H9 (cell line): ENCODE data around the gene JPT2. TPM values are rescaled to one million over a fixed set of nuclear protein-coding genes. Genes with fewer than 3 reads are reported as not detected.

Source experiments
- DNase-seq: peaks from one replicate; pipeline ENCODE4 v3.0.0-alpha.2; 2017
- H2AFZ ChIP-seq: one replicate; pipeline ENCODE4 v1.6.1; 2013; ENCODE audit warnings: mild to moderate bottlenecking, low read length, control low read depth, moderate library complexity
- H2AK5ac ChIP-seq: 2 replicates; pipeline ENCODE4 v1.6.1; 2013; ENCODE audit warnings: low read length, control low read depth, mixed read lengths; ENCODE audit not compliant: insufficient read length
- H2BK120ac ChIP-seq: one replicate; pipeline ENCODE4 v1.6.1; 2013; ENCODE audit warnings: low read depth, mild to moderate bottlenecking, low read length, control low read depth, inconsistent platforms; ENCODE audit not compliant: poor library complexity, severe bottlenecking
- H2BK12ac ChIP-seq: 2 replicates; pipeline ENCODE4 v1.6.1; 2013; ENCODE audit warnings: low read length, control low read depth, mixed read lengths, low read depth; ENCODE audit not compliant: insufficient read length
- H2BK15ac ChIP-seq: 2 replicates; pipeline ENCODE4 v1.6.1; 2013; ENCODE audit warnings: low read depth, low read length, control low read depth
- H2BK20ac ChIP-seq: one replicate; pipeline ENCODE4 v1.6.1; 2013; ENCODE audit warnings: low read depth, mild to moderate bottlenecking, low read length, control low read depth, inconsistent platforms; ENCODE audit not compliant: poor library complexity, severe bottlenecking
- H2BK5ac ChIP-seq: 2 replicates; pipeline ENCODE4 v1.6.1; 2013; ENCODE audit warnings: low read length, control low read depth, mixed read lengths; ENCODE audit not compliant: insufficient read length
- H3K14ac ChIP-seq: 2 replicates; pipeline ENCODE4 v1.6.1; 2013; ENCODE audit warnings: low read length, control low read depth; ENCODE audit not compliant: insufficient read depth
- H3K18ac ChIP-seq: 2 replicates; pipeline ENCODE4 v1.6.1; 2013; ENCODE audit warnings: low read depth, mild to moderate bottlenecking, mixed read lengths, low read length, control low read depth; ENCODE audit not compliant: insufficient read length
- H3K23ac ChIP-seq: 2 replicates; pipeline ENCODE4 v1.6.1; 2013; ENCODE audit warnings: low read length, control low read depth, mixed read lengths, low read depth; ENCODE audit not compliant: insufficient read length
- H3K23me2 ChIP-seq: 2 replicates; pipeline ENCODE4 v1.6.1; 2013; ENCODE audit warnings: low read depth, mild to moderate bottlenecking, mixed read lengths, low read length, control low read depth; ENCODE audit not compliant: insufficient read length, poor library complexity, severe bottlenecking
- H3K27ac ChIP-seq: 2 replicates; pipeline ENCODE4 v1.5.1; 2013; ENCODE audit warnings: low read length, control low read depth, mixed read lengths, low read depth; ENCODE audit not compliant: insufficient read length
- H3K27me3 ChIP-seq: 2 replicates; pipeline ENCODE4 v1.6.1; 2013; ENCODE audit warnings: low read length, control low read depth, inconsistent platforms; ENCODE audit not compliant: insufficient read depth
- H3K4ac ChIP-seq: 2 replicates; pipeline ENCODE4 v1.6.1; 2013; ENCODE audit warnings: low read depth, mild to moderate bottlenecking, control low read depth, inconsistent platforms, low read length, moderate library complexity
- H3K4me1 ChIP-seq: 2 replicates; pipeline ENCODE4 v1.6.1; 2013; ENCODE audit warnings: low read length, control low read depth, inconsistent platforms; ENCODE audit not compliant: insufficient read depth
- H3K4me2 ChIP-seq: 2 replicates; pipeline ENCODE4 v1.6.1; 2013; ENCODE audit warnings: low read length, control low read depth, mixed read lengths; ENCODE audit not compliant: insufficient read length, insufficient read depth
- H3K56ac ChIP-seq: 2 replicates; pipeline ENCODE4 v1.6.1; 2013; ENCODE audit warnings: low read depth, mild to moderate bottlenecking, mixed read lengths, low read length, control low read depth; ENCODE audit not compliant: insufficient read length
- H3K79me1 ChIP-seq: 2 replicates; pipeline ENCODE4 v1.6.1; 2013; ENCODE audit warnings: low read depth, mild to moderate bottlenecking, moderate library complexity, low read length, control low read depth, inconsistent platforms; ENCODE audit not compliant: insufficient read depth, poor library complexity, severe bottlenecking
- H3K79me2 ChIP-seq: 2 replicates; pipeline ENCODE4 v1.6.1; 2013; ENCODE audit warnings: low read length, control low read depth, inconsistent platforms; ENCODE audit not compliant: insufficient read depth
- H3K9ac ChIP-seq: 2 replicates; pipeline ENCODE4 v1.6.1; 2013; ENCODE audit warnings: low read length, control low read depth, mixed read lengths; ENCODE audit not compliant: insufficient read length; ENCODE audit errors: extremely low read depth
- H3K9me3 ChIP-seq: one replicate; pipeline ENCODE4 v1.6.1; 2013; ENCODE audit warnings: low read depth, low read length, inconsistent platforms; ENCODE audit not compliant: control insufficient read depth
- H3T11ph ChIP-seq: one replicate; pipeline ENCODE4 v1.6.1; 2013; ENCODE audit warnings: mild to moderate bottlenecking, low read length, control low read depth, inconsistent platforms
- H4K20me1 ChIP-seq: one replicate; pipeline ENCODE4 v1.6.1; 2013; ENCODE audit not compliant: control insufficient read depth, insufficient read length, insufficient read depth
- H4K5ac ChIP-seq: 2 replicates; pipeline ENCODE4 v1.6.1; 2013; ENCODE audit warnings: low read depth, mild to moderate bottlenecking, mixed read lengths, low read length, control low read depth; ENCODE audit not compliant: insufficient read length
- H4K8ac ChIP-seq: replicated peaks from 2 replicates; pipeline ENCODE4 v1.6.1; 2013; ENCODE audit warnings: low read length, control low read depth, mixed read lengths, low read depth; ENCODE audit not compliant: insufficient read length
- H4K91ac ChIP-seq: 2 replicates; pipeline ENCODE4 v1.6.1; 2013; ENCODE audit warnings: low read depth, mild to moderate bottlenecking, moderate library complexity, mixed read lengths, low read length, control low read depth; ENCODE audit not compliant: insufficient read length
- H3K27ac Mint-ChIP-seq, 3 experiments: 2 replicates in 2 of 3; 3 replicates in 1 of 3; pipeline ENCODE4 v1.8.0; 2020 to 2021; ENCODE audit warnings: mixed read lengths in 3 of 3, mild to moderate bottlenecking in 1 of 3, moderate library complexity in 1 of 3
- H3K27me3 Mint-ChIP-seq: 2 replicates; pipeline ENCODE4 v1.8.0; 2021; ENCODE audit warnings: low read depth, mild to moderate bottlenecking, moderate library complexity, mixed read lengths
- H3K36me3 Mint-ChIP-seq, 3 experiments: 2 replicates in 2 of 3; 3 replicates in 1 of 3; pipeline ENCODE4 v1.8.0; 2020 to 2021; ENCODE audit warnings: low read depth in 3 of 3, mixed read lengths in 3 of 3; ENCODE audit not compliant: insufficient read depth in 1 of 3
- H3K4me1 Mint-ChIP-seq, 2 experiments: 2 replicates each; pipeline ENCODE4 v1.8.0; 2020; ENCODE audit warnings: mixed read lengths in 2 of 2
- H3K4me3 Mint-ChIP-seq, 2 experiments: 2 replicates in 1 of 2; 3 replicates in 1 of 2; pipeline ENCODE4 v1.8.0; 2020 to 2021; ENCODE audit warnings: mild to moderate bottlenecking in 2 of 2, mixed read lengths in 2 of 2, moderate library complexity in 1 of 2
- H3K9me3 Mint-ChIP-seq, 2 experiments: 2 replicates in 1 of 2; 3 replicates in 1 of 2; pipeline ENCODE4 v1.8.0; 2020; ENCODE audit warnings: mild to moderate bottlenecking in 2 of 2, mixed read lengths in 2 of 2, moderate library complexity in 1 of 2
- CTCF ChIP-seq: fragments of 200-600 bp; sonication (generic); conservative IDR thresholded peaks from 3 replicates; pipeline ENCODE4 v1.8.0; 2021; ENCODE audit warnings: antibody characterized with exemption, mild to moderate bottlenecking
- WGBS: extraction: QIAGEN DNeasy Blood & Tissue Kit; methylation state at CpG from one replicate; pipeline ENCODE4 v1.1.7; 2013; ENCODE audit warnings: missing lambda C conversion rate, low lambda C conversion rate, mixed read lengths; ENCODE audit not compliant: insufficient read length; ENCODE audit errors: extremely low coverage; 5-methylcytosine and 5-hydroxymethylcytosine counted together
- total RNA-seq: library from RNA; stranded (reverse); gene quantifications from 2 replicates; pipeline ENCODE4 v1.2.1, GENCODE V29; 2021

JPT2 gene
- total RNA-seq, 1 experiment from 2014 or later: 206 TPM

DNA sequence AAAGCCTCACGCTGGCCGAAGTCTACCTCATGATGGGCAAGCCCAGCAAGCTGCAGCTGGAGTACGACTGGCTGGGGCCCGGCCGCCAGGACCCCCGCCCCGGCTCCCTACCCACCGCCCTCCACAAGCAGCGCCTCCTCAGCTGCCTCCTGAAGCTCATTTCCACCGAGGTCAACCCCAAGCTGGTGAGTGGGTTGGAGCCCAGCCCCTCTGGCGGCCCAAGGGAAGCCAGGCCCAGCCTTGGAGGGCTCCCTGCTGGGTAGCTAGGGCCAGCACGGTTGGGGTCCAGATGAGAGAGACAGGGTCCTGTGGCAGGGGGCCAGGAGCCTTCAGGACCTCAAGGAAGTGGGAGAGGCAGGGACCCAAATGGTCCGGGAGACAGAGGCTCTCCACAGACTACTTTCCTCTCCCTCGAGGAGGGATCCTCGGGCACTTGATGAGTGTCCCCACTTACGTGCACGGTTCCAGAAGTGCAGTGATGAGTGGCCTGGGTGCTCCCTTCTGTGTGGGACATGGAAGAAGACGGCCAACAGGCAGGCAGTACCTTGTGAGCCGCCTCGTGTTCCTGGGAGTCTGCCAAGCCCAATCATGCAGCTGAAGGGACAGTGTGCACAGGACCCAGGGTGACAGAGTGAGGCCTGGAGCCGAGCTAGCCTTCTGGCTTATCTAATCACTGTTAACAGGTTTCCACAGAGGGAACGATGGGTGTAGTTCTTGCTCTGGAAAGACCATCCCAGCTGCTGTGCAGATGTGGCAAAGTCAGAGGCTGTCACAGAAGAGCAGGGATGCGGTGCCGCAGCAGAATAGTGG is 21.1 kb upstream of the JPT2 start:
- Histone ChIP-seq H3K4me2 (no peak overlapping the region), H2BK20ac (no peak overlapping the region), H2AFZ (no peak overlapping the region), H2AK5ac (no peak overlapping the region), H2BK120ac (no peak overlapping the region), H3K56ac (no peak overlapping the region), H3K23ac (no peak overlapping the region), H3K4ac (no peak overlapping the region), H4K91ac (no peak overlapping the region), H3K18ac (no peak overlapping the region), H4K20me1 (no peaks in the 10 kb centered on the region), H2BK5ac (no peak overlapping the region), H3K9me3 (no peaks in the 10 kb centered on the region), H2BK12ac (no peak overlapping the region), H3K79me1 (no peaks in the 10 kb centered on the region), H4K5ac (no peak overlapping the region), H2BK15ac (no peak overlapping the region), H3K14ac (no peak overlapping the region), H3K23me2 (peaks cover 4% of the 10 kb centered on the region), H3K27me3 (no peaks in the 10 kb centered on the region), H3T11ph (no peak overlapping the region), H4K8ac (no peak overlapping the region), H3K79me2 (no peaks in the 10 kb centered on the region), H3K27ac (no peak overlapping the region), H3K9ac (no peak overlapping the region), H3K4me1 (no peaks in the 10 kb centered on the region)
- TF ChIP-seq CTCF: no peak
- Mint-ChIP-seq H3K9me3 (no peaks in the 10 kb centered on the region), H3K36me3 (peaks cover 16 to 70% (median 58%) of the 10 kb centered on the region in 3 experiments; a peak in 6 of 7 replicates), H3K27me3 (peaks cover 1% of the 10 kb centered on the region; the same call in 1 of the 2 replicates), H3K27ac (no peak overlapping the region), H3K4me3 (no peak overlapping the region), H3K4me1 (no peaks in the 10 kb centered on the region)
- no CpG with 5 or more reads among the region's 24 CpGs for WGBS
- DNase-seq: no peak
